ENCODE data around the gene CRYM. TPM values are rescaled to one million over a fixed set of nuclear protein-coding genes. Genes with fewer than 3 reads are reported as not detected.

The CRYM gene
- total RNA-seq, 4 donors from 2014 or later: 13.8 TPM; not detected in 3

GRCh38 chr16:21233045-21233520 lies 45.0 kb downstream of the CRYM start:
- intact Hi-C loops (cut with DNase I; ENCODE audit: low total_unique reads): no loop called here
- peaks cover 0 to 8% of the 10 kb centered on the region in 2 donors for H3K27me3 ChIP-seq
- H3K9me3 ChIP-seq: no peaks in the 10 kb centered on the region
- DNase-seq: no peak
- no peak overlapping the region for H3K27ac ChIP-seq
- no peak for TF ChIP-seq POLR2A (IDR thresholded peaks at IDR 0.05)
- TF ChIP-seq, protein P1, sequence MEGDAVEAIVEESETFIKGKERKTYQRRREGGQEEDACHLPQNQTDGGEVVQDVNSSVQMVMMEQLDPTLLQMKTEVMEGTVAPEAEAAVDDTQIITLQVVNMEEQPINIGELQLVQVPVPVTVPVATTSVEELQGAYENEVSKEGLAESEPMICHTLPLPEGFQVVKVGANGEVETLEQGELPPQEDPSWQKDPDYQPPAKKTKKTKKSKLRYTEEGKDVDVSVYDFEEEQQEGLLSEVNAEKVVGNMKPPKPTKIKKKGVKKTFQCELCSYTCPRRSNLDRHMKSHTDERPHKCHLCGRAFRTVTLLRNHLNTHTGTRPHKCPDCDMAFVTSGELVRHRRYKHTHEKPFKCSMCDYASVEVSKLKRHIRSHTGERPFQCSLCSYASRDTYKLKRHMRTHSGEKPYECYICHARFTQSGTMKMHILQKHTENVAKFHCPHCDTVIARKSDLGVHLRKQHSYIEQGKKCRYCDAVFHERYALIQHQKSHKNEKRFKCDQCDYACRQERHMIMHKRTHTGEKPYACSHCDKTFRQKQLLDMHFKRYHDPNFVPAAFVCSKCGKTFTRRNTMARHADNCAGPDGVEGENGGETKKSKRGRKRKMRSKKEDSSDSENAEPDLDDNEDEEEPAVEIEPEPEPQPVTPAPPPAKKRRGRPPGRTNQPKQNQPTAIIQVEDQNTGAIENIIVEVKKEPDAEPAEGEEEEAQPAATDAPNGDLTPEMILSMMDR (IDR thresholded peaks at IDR 0.05): no peak
- H3K4me3 ChIP-seq: no peak overlapping the region
- no peaks in the 10 kb centered on the region for H3K4me1 ChIP-seq
- H3K36me3 ChIP-seq: no peaks in the 10 kb centered on the region

GRCh38 chr16:21228361-21228872 lies 49.7 kb downstream of the CRYM start:
- H3K27me3 ChIP-seq: peaks cover 0 to 8% of the 10 kb centered on the region in 2 donors
- no peaks in the 10 kb centered on the region for H3K9me3 ChIP-seq
- TF ChIP-seq, protein P1 (IDR thresholded peaks at IDR 0.05): no peak
- no peak for TF ChIP-seq POLR2A (IDR thresholded peaks at IDR 0.05)
- no peak overlapping the region for H3K4me3 ChIP-seq
- H3K4me1 ChIP-seq: no peaks in the 10 kb centered on the region
- intact Hi-C loops (cut with DNase I; ENCODE audit: low total_unique reads): no loop called here
- H3K27ac ChIP-seq: no peak overlapping the region
- DNase-seq: no peak
- H3K36me3 ChIP-seq: no peaks in the 10 kb centered on the region

GRCh38 chr16:21227866-21228265 lies 50.2 kb downstream of the CRYM start:
- no peak for TF ChIP-seq POLR2A (IDR thresholded peaks at IDR 0.05)
- TF ChIP-seq, protein P1 (IDR thresholded peaks at IDR 0.05): no peak
- H3K4me1 ChIP-seq: no peaks in the 10 kb centered on the region
- no peak for DNase-seq

GRCh38 chr16:21226749-21227148 lies 51.3 kb downstream of the CRYM start:
- intact Hi-C loops (cut with DNase I; ENCODE audit: low total_unique reads): no loop called here
- no peak for TF ChIP-seq POLR2A (IDR thresholded peaks at IDR 0.05)
- TF ChIP-seq, protein P1 (IDR thresholded peaks at IDR 0.05): no peak
- no peak for DNase-seq

More at GRCh38 chr16:21227866-21228265, 50.2 kb downstream of the CRYM start:
- intact Hi-C loops (cut with DNase I; ENCODE audit: low total_unique reads): no loop called here
- Histone ChIP-seq H3K27ac (no peak overlapping the region), H3K4me3 (no peak overlapping the region), H3K9me3 (no peaks in the 10 kb centered on the region), H3K36me3 (no peaks in the 10 kb centered on the region), H3K27me3 (peaks cover 0 to 2% of the 10 kb centered on the region in 2 donors)

GRCh38 chr16:21224800-21225199 lies 53.3 kb downstream of the CRYM start:
- Histone ChIP-seq H3K4me1 (no peaks in the 10 kb centered on the region), H3K4me3 (no peak overlapping the region), H3K9me3 (no peaks in the 10 kb centered on the region), H3K36me3 (no peaks in the 10 kb centered on the region), H3K27ac (no peak overlapping the region), H3K27me3 (no peaks in the 10 kb centered on the region)
- intact Hi-C loops (cut with DNase I; ENCODE audit: low total_unique reads): no loop called here
- no peak for DNase-seq
- TF ChIP-seq, protein P1 (IDR thresholded peaks at IDR 0.05): no peak
- TF ChIP-seq POLR2A (IDR thresholded peaks at IDR 0.05): no peak

More at GRCh38 chr16:21226749-21227148, 51.3 kb downstream of the CRYM start:
- no peaks in the 10 kb centered on the region for H3K9me3 ChIP-seq
- H3K4me1 ChIP-seq: no peaks in the 10 kb centered on the region
- H3K36me3 ChIP-seq: no peaks in the 10 kb centered on the region
- H3K4me3 ChIP-seq: no peak overlapping the region
- H3K27ac ChIP-seq: no peak overlapping the region
- H3K27me3 ChIP-seq: no peaks in the 10 kb centered on the region
